GM19238 (cell line): ENCODE measurements around the gene COL1A2.

Experiments used
- DNase-seq: peaks from one replicate; pipeline ENCODE4 v3.0.0; 2011; ENCODE audit warnings: low spot score; ENCODE audit not compliant: insufficient read length

COL1A2 gene

DNA sequence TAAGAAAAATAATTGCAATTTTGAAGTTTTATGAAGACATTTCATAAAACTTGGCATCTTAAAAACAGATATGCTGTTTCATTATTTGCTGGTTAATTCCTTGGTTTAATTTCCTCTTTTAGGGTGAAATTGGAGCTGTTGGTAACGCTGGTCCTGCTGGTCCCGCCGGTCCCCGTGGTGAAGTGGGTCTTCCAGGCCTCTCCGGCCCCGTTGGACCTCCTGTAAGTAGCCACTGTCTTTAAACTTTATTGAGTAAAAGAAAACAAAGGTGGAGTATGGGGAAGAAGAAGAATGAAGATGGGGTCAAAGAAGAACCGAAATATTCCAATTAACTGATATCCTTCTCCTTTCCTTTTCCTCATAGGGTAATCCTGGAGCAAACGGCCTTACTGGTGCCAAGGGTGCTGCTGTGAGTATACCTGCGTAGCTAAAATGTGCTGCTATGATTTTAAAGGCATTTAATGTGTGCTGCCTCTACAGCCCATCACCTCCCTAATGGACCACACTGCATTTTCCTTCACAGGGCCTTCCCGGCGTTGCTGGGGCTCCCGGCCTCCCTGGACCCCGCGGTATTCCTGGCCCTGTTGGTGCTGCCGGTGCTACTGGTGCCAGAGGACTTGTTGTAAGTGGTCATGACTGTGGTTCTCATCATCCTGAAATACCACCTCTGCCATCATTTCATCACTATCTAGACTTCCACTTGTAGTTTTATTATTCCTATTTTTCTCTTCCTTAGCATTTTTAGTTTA lies 14.7 kb downstream of the COL1A2 start:
- DNase-seq = no peak

DNA sequence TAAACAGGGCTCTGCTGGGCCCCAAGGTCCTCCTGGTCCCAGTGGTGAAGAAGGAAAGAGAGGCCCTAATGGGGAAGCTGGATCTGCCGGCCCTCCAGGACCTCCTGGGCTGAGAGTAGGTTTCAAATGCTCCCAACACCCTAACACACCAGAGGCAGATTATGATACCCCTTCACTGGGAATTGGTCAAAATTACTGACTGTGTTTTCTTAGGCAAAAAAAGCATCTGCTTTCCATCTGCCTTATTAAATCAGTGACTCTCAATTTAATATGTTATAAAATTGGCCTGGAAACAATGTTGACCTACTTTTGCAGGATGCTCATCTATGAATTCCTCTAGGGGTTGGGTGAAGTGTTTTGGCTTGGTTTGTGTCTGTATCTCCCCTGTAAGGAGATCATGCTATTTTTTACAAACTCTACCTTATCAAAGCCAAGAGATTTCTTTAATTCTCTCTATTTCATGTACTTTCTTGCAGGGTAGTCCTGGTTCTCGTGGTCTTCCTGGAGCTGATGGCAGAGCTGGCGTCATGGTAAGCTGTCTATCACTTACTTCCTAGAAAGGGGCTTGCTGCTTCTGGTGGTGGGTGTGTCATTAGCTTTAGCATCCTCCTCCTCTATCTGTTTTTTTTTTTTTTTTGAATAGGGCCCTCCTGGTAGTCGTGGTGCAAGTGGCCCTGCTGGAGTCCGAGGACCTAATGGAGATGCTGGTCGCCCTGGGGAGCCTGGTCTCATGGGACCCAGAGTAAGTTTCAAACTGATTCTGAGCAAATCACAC lies 15.9 kb downstream of the COL1A2 start:
- DNase-seq = no peak

GRCh38 chr7:94411188-94411466 lies 16.4 kb downstream of the COL1A2 start:
- no peak for DNase-seq

DNA sequence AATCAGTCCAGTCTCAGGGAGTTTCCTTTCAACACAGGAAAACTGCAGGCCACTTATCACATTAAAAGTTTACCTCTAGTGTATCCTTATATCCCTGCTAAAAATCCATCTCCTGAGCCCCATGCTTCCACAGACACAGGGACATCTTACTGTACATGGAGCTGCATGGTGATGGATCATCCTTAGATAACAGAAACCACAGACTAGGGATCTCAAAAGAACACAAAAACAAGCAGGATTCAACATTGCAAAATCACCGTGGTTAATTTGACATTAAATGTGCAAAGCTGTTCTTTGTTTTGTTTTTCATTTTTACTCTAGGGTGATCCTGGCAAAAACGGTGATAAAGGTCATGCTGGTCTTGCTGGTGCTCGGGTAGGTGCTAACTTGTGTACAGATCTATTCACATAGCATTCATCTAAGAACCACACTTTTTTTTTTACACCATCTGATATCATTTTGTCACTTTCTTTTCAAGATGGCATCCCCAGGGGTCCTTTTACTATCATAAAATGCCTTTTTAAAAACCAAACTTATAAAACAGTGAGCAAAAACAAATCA lies 18.1 kb downstream of the COL1A2 start:
- no peak for DNase-seq

- DNase-seq = no peak
Observed at GRCh38 chr7:94414481-94414880, 19.8 kb downstream of the COL1A2 start.

- DNase-seq = no peak
Observed at GRCh38 chr7:94414980-94415379, 20.3 kb downstream of the COL1A2 start.

GRCh38 chr7:94417306-94417705 lies 22.6 kb downstream of the COL1A2 start:
- no peak for DNase-seq

DNA sequence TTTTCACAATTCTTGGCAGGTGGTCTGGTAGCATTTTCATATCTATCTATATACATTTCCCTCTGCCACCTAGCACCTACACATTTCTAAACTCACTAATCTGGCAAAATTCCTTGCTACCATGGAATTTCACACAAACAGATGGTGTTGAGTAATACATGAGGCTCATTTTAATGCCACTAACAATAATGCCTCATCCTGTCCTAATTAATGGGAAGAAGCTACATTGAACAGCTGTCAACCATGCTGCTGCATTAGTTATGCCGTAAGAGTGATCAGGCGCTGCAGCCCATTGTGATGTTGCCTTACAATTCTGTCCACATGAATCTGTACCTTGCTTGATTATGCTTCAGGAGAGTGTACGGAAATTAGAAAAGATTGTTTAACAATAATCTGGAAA lies 23.2 kb downstream of the COL1A2 start:
- no peak for DNase-seq

GRCh38 chr7:94418851-94419250 lies 24.2 kb downstream of the COL1A2 start:
- DNase-seq = no peak

DNA sequence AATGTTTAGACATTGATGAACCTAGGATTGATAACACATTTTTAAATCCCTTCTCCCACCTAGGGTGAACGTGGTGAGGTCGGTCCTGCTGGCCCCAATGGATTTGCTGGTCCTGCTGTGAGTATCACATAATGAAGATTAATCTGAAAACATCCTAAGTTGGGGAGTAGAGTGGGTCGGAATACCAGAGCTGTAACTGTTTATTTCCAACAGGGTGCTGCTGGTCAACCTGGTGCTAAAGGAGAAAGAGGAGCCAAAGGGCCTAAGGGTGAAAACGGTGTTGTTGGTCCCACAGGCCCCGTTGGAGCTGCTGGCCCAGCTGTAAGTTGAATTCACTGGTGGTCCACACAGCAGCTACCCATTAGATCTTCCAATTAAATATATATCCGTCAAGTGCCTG lies 25.6 kb downstream of the COL1A2 start:
- no peak for DNase-seq

GRCh38 chr7:94421681-94422080 lies 27.0 kb downstream of the COL1A2 start:
- no peak for DNase-seq

GRCh38 chr7:94422136-94422535 lies 27.4 kb downstream of the COL1A2 start:
- DNase-seq = no peak

DNA sequence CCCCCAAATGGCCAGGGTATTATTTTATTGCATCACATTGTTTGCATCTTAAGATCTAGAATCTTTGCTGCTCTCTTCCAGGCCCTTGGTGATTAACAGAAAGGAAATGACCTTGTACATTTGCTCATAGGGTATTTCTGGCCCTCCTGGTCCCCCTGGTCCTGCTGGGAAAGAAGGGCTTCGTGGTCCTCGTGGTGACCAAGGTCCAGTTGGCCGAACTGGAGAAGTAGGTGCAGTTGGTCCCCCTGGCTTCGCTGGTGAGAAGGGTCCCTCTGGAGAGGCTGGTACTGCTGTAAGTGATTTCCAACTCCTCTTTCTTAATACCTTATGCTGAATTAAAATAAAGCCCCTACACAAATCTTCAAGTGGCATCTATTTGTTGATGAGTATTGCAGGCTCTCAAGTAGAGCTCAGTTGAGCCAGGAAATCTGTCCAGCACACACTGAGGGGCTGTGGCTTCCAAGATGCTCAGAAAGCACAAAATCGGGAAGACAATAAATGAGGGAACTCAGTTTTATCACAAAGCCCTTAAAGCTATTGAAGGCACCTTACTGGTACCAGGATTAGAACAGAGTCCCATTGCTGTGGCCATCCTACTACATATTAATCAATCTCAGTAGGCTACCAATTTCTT lies 28.2 kb downstream of the COL1A2 start:
- DNase-seq = no peak

DNA sequence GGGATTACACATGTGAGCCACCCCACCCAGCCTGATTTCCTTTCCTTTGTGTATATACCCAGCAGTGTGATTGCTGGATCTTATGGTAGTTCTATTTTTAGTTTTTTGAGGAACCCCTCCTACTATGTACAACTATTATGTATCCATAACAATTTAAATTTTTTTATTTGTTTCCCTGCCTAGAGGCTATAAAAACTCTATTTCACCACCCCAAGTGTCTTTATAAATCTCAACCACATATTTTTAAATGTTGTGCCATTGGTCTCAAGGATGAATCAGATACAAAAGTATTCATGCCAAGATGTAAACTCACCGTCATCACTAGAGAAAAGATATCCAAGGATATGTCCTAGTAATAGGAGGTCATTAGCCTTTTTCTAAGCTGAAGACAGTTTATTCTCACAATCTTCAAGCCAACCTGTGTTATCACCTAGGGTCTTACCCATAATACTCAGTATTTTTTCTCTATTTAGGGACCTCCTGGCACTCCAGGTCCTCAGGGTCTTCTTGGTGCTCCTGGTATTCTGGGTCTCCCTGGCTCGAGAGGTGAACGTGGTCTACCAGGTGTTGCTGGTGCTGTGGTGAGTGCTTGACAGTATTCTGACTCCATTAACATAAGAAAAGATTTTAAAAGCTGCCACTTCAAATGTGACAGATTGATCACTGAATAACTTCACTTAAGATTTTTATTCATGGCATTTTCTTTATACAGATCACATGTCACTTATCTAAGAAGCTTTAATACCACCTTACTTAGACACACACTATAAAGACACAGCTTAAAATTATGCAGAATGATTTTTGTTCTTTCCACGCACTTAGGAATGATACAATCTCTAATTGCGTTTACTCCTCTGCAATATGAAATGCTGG lies 29.4 kb downstream of the COL1A2 start:
- no peak for DNase-seq

DNA sequence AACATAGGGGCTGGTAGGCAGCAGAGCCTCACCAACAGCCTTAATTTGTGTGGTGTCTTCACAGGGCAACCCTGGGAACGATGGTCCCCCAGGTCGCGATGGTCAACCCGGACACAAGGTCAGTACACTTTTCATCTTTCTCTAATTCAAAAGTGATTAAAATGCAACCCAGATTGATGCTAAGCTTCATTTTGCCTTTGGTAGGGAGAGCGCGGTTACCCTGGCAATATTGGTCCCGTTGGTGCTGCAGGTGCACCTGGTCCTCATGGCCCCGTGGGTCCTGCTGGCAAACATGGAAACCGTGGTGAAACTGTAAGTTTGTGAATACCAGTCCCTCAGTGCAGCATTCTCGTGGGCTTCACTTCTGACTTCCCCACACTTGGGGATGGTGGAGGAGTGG lies 30.9 kb downstream of the COL1A2 start:
- no peak for DNase-seq

DNA sequence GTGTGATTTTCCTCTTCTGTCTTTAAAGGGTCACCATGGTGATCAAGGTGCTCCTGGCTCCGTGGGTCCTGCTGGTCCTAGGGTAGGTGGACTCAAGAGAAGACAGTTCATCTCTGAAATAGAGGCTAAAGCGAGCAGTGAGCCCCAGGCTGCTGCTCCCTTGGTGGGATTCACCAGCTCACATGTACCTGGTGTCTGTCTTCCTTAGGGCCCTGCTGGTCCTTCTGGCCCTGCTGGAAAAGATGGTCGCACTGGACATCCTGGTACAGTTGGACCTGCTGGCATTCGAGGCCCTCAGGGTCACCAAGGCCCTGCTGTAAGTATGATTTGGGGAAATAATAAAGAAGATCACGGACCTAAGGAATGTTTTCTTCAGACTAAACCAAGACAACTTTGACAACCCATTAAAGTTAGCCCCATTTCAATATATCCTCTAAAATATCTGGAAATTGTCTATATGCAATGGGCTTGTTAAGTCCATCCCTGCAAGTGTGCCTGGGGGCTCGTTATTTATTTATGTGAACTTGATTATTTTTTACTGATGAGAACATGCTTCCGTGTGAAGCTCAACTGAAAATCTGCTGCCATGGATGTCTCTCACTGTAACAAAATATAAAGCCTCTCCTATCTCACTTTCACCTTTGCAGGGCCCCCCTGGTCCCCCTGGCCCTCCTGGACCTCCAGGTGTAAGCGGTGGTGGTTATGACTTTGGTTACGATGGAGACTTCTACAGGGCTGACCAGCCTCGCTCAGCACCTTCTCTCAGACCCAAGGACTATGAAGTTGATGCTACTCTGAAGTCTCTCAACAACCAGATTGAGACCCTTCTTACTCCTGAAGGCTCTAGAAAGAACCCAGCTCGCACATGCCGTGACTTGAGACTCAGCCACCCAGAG lies 32.5 kb downstream of the COL1A2 start:
- no peak for DNase-seq

GRCh38 chr7:94429153-94429552 lies 34.5 kb downstream of the COL1A2 start:
- DNase-seq = no peak

DNA sequence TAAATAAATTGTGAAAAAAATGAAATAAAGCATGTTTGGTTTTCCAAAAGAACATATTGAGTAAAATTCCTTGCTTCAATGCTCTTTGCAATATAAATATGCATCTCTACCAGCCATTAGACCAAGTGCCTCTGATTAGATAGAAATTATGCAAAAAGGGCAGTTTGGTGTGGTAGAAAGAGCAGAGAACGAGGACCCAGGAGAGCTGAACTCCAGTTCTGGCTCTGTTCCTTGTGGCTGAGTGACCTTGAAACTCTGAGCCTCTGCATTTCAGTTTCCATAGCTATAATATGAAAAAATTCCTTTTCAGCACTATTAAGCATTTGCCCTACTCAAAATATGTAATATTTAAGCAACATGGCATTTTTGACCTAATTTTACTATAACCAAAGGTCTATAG lies 36.5 kb downstream of the COL1A2 start:
- DNase-seq = no peak

DNA sequence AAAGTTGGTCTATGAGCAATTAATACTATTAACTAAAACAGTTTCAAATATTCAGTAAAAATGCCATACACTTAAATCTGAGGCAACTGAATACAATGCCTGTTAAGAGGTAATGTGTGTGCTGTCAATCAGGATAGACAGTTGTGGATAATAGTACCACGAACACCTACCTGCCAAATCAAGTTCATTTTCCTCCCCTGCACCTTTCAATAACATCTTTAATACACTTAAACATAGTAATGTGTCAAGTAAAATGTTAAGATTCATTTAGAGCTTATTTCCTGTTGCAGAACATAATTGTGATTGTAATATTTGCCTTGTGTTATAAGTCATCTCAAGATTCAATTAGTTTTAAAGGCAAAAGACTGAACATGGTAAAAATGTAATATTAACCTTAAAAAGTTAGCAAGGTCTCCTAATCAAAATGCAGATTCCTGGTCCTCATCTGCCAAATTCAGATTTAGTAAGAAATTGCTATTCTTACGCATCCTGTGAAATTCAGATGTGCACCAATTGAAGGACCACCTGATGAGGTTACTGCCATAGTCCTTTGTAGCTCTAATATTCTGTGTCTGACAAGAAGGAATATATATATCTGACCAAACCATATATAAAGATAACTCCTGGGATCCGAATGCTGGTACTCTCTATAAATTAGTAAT lies 37.1 kb downstream of the COL1A2 start:
- no peak for DNase-seq

GRCh38 chr7:94432281-94432670 lies 37.6 kb downstream of the COL1A2 start:
- no peak for DNase-seq
